ENCODE results near the gene SETBP1.

The SETBP1 gene

DNA sequence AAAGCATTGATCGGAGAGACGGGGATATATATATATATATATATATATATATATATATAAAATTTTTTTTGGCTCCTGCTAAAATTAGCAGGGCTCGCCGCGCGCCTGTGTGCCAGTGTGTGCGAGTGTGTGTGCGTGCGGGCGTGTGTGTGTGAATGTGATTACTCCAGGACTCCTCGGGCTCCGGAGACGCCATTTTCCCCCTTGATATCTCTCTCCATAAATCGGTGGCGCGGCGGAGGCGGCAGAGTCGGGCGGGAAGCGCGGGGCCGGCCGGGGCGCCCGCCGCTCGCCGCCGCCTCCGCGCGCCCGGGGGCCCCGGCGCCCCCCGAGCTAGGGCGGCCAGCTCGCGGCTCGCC, 795 bp upstream of the SETBP1 start:
- DNase-seq, result peak; percentile 32 to 34

DNA sequence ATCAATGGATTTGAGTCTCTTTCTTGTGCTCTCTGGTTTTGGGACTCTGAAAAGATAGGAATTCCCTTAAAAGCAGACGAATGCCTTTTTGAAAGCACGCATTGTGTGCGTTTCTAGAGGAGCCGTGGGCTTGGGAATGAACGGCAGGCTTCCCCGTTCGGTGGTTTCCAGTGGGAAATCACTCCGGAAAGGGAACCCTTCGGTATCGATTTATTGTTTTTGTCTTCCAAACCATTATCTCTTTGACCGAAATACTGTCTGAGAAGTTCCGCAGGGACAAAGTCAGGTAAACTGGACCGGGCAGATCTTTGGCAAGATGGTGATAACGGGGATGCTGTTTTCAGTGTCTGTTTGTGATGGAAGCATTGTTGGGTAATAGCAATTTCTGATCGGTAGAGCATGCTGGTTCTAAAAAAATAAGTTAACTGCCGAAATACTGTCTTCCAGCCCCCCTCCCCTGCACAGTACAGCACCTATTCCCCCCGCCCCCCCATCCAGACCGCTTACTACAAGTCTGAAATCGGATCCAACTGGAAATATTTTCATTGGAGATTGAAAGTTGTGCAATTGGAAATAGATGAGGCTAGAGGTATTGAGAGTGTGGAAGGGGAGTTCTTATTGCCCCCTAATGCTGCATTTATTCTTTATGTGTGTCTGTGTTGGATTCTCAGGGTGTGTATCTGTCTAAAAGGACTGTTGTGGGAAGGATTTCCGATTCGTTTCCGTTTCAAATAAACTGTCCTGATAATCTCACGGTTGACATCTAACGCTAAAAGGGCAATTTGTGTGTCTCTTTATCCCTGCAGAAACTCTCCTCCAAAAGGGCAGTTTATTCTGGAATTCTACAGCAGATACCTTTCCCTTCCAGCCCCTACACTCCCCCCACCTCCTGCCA, 635 bp downstream of the SETBP1 start:
- no peak for DNase-seq

DNA sequence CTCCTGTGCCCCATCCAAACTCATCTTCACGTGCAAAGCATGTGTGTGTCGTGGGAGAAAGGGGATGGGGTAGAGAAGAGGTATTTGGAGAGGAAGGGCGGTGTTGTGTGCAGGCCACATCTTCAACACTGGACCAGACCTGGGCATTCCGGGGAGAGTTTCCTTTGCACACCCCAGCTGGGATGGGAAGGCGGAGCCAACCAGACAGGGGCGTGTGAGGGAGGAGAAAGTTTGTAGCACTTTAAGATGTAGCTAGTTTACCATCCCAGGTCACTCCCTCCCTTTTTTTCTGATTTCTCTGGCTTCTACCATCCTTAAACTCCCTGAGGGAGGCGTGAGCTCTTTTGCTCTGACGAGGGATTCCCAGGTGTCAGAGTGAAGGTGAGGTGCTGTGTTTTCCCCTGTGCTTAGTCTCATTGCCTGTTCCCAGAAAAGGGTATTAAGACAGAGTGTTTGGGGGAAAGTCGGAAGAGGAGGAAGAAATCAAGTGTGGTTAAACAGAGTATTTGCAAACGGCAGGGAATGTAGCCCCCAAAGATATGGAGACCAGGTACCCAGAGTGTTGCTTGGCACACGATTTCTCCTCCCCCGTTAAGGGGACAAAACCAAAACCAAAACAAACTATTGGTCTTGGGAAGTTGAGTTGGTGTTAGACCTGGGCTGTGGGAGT, 1.6 kb downstream of the SETBP1 start:
- DNase-seq, result no peak

DNA sequence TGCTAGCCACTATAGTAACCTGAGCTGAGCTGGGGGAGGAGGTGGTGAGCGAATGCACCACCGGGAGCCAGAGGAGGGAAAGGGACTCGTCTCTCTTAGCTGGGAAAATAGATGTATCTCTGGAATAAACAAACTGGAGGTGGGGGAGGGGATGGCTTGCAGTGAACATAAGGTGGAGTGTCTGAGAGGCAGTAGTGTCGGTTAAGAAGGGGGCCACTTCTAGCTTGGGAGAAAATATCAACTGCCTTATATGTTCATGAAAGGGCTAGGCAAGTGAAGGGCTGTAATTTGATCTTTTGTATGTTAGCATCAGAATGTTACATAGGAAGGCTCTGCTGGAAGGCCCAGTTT, 2.2 kb downstream of the SETBP1 start:
- DNase-seq, result no peak

DNA sequence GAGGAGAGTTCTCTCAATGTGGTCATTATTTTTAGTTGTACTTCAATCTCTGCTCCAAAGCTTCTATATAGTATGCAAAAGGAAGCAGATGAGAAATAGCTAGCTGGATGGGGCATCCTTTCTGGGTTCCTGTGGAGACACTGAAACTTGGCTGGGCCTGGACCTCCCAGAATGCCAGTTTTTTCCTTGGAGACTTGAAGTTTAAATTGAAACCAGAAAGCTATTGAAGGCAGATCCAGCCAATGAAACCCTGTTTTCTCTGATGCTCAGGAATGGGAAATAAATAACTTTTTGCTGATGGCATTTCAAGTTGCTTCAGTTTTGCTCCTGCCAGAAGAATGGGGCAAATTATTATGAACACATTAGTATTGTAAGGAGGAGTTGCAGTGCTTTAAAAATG, 2.9 kb downstream of the SETBP1 start:
- no peak for DNase-seq

DNA sequence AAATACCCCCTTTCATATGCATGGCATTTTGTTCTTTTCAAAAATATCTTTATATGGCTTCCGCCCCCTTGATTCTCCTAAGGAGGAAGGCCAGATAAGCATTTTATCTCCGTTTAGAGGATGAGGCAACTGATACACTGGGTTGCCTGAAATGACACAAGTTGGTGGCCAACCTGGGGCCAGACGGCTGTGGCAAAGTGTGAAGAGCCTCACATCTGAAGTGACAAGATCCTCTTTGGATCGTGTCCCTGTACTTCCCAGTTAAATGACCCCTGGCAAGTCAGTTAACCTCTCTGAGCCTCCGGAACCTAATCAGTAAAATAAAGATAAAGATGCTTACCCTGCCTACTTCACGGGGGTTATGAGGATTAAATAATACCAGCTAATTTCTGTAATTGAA, 4.6 kb downstream of the SETBP1 start:
- no peak for DNase-seq

DNA sequence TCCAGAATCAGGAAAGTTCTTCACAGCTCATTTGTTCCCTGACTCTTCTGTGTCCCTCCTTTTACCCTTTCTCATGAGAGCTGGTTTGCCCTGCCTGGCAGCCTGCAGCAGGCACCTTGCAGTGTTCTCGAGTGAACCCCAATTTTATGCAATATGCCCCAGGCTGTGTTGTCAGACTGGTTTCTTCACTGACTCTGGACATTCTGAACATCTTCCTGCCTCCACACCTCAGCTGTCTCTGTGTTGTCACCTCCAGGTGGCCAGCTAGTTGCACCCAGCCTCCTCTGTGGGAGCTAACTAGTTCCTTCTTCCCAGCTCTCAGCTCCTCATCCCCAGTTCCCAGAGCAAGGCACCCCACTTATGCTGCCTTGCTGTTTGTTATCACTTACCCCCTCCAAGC, 5.5 kb downstream of the SETBP1 start:
- no peak for DNase-seq

DNA sequence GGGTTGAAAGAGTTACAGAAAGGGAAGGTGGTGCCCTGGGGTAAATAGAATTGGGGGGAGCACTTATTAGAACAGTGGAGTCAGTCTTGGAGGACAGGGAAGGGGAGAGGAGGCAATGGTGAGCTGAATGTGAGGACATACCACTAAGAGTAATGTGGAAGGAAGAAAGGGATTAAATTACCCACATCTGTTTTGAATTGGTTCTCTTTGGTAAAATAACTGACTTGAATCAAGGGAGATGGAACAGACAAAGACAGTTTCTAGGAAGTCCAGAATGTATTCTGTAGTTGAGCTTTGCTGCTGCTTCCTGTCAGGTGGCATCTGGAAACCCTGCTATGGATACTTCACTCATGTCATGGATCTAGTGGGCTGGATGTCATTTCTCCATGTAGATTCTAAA, 6.7 kb downstream of the SETBP1 start:
- no peak for DNase-seq

DNA sequence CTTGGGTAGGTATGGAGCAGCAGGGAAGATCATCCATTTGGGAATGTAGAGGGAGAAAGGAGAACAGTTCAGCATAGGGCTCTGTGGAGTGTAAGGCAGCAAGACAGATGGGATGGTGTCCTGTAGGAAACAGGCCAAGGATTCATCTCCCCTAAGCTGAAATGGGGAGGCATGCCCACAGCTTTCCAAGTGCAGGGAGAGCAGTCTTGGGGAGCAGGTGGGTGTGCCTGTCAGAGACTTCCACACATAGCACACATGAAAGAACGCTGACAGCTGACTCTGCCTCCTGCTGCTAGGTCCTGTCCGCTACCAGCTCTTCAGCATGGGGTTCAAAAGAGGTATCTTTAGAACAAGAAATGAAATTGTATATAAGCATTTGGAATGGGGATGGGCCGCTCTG, 9.0 kb downstream of the SETBP1 start:
- DNase-seq, result no peak

DNA sequence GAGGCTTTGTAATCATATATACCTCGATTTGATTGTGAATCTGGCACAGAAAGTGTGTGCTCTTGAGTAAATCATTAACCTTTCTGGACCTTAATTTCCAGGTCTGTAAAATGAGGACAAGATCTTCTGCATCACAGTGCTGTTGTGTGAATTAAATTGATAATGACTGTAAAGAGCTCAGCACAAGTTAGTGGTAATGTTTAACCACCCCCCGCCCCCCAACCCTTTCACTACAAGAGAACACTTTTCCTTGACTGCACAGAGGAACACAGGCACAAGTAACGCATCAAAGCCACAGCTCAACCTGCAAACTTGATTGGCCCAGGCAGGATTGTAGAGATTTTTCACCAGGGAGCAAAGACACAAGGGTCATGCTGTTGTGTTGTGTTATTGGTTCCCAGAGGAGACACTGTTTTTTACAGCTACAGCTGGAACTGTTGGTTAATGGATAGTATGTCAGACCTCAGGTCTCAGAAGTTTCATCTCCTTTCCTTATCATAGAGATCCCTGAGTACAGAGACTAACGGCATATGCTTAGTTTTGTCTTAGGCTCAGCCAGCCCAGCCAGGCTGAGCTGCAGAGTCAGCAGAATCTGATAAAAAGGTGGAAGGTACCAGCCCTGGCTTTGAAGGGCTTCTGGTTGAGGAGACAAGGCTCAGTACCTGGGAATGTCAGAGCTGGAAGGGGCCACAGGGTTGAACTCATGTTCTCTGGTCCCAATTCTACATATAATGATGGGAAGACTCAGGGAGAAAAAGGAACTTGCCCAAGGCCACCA, 10.6 kb downstream of the SETBP1 start:
- no peak for DNase-seq

DNA sequence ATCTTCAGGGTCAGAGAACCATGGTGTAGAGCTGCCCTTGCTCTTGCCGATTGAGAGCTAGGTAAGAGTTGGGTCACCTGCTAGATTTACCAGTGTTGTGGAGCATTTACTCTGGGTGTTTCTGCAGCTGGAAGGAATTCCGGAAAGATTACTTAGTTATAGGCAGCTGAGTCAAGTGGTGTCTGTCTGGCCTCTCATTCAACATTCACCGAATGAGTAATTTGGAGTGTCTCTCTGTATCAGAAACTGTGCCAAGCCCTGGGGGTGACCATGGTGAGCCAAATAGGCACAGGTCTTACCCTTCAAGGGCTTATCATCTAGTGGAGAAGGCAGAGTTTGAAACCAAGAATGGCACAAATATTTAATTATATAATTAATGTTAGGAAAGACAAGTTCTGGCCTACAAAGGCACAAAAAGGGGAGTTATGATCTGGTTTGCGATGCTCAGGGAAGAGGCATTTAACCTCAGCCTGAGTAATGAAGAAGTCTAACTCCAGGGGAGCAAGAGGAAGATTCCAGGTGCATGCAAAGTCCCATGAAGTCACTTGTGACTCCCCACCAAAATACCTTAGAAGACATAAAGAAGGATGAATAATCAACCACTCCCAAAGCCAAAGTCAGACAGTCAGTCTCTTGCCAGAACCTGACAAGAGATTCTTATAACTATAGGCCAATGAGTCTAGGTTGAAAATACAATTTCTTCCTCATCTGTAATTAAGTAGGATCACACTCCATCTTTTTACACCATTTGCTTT, 12.5 kb downstream of the SETBP1 start:
- DNase-seq, result no peak

DNA sequence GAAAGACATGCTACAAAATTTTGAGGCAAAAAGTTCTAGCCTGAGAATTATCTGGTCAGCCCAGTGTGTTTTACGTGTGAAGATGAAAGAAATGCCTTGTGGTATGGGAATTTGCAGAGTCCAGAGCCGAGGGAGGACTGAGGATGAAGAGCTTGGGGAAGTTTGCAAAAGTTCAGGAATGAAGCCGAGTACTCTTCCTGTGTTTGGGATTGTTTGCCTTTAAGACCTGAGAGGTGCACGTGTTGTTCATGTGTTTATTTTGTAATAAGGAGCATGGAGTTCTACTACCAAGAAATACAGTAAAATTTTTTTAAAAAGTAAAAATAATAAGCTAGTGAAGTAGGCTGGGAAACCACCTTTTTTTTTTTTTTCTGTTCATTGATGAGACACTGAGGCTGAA, 14.8 kb downstream of the SETBP1 start:
- DNase-seq, result no peak

DNA sequence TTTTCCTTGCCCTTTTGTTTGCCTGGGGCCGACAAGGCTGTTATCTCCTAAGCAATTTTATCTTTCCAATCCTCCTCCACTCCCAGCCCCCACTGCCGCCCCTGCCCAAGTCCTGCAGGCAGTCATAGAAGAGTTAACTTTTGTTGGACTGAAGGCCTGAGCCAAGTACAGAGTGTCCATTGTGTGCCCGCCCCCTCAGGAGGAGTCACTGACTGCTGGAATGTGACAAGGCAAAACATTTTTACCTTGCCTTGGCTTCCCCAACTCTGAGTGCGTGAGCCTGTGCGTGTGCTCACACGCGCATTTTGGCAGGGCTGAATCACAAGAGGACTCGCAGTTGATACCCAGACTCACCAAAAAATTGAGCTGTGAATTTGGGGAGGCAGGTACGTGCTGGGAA, 16.2 kb downstream of the SETBP1 start:
- no peak for DNase-seq

DNA sequence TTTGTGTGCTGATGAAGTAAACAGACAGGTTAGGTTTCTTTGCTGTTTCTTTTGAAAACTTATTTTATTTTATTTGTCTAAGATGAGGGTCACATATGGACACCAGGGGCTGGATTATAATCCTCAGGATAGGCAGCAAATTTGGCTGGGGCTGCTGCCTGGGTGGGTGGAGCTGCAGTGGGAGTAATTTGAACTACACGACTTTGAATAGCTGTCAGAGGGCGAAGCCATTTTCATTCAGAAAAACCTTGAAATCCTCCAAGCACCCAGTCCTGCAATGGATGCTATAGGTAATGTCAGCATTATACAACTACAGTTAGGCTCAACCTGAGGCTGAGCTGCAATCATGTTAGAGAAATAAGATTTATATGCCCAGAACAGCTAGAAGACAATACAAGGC, 16.6 kb downstream of the SETBP1 start:
- no peak for DNase-seq

DNA sequence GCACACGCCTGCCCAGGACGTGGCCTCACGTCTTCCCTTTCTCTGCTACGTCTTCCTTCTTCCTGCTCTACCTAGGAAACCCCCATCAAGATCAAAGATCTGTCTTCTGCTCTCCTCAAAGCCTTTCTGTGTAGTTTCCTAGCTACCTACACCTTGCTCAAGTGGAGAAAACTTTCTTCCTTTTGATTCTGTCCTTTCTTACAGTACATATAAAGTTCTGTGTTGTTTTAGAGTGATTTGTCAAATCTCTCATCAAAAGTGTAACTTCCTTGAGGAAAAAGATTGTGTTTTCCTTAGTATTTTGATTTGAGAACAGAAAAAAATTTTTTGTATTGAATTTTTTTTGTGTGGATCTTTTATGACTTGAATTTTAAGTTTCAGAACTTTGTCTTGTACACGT, 17.8 kb downstream of the SETBP1 start:
- no peak for DNase-seq

DNA sequence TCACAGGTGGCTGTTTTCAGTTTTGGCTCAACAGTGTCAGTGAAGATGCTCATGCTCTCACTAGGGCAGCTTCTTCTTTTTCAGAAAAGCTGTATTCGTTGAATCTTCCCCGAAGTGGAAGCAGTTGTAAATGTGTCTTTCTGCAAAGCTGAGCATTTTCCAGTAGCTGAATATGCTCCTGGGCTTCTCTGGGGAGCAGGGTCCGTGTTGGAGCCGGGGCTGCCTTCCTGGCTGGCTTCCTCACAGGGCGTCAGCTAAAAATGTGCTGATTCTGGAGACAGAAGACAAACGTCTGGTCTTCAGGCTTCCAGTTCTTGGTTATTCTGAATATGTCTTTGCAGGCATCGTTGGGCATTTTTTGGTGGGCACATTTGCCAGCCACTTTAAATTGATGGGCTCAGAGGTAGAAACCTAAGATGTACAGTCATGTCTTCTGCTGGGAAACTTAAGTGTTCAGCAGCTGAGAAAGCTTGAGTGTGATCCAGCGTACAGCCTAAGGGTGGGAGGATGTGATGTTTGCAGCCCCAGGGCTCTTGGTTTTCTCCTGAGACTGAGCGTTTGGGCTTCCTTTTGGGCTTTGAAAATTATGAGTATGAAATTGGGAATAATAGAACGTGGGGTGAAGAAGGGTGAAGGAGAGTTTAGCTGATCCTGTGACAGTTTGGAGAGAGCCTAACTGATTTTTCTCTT, 19.0 kb downstream of the SETBP1 start:
- no peak for DNase-seq

DNA sequence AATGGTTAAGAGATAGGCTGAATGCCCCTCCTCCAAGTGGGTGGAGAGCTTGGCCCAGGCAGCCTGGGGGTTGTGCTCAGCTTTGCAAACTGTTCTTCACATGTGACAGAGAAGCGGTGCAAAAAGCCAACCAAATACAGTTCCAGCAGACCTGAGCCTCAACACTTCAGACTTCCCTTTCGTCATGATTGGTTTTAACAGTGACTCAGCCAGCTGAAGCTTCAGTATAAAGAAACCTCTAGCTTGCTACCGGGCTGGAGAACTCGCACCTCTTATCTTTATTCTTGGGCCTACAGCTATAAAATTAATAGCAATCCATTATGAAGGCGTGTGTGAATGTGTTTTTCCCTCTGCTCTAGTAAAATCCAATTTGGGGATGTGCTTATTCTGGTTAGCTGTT, 20.0 kb downstream of the SETBP1 start:
- peak; percentile 37 to 55 for DNase-seq

DNA sequence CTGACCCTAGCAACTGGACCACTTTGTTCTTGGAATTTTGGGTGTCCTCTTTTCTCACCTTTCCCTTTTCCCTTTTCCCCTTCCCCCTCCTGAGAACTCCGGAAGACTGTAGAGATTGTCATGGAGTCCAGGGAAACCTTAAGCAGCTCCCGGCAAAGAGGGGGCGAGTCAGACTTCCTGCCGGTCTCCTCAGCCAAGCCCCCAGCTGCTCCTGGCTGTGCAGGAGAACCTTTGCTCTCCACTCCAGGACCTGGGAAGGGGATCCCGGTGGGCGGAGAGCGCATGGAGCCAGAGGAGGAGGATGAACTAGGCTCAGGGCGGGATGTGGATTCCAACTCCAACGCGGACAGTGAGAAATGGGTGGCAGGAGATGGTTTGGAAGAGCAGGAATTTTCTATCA, 20.5 kb downstream of the SETBP1 start:
- DNase-seq, result no peak

DNA sequence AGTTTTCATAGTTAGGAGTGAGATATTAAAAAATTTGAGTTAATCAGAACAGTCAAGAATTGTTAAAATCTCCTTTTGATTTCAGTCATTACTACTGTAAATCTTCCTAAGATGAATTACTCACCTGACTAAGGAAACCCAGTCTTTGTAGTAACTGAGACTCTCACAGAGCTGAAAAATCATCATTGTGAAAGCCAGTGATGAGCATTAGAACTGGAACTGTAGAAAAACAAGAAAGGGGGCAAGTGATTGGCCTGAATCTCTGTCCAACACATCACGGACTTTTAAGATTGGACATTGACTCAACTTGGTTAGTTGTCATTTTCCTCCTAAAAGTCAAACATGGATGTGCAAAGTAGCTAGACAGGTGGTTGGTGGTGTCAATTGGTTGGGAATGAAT, 21.9 kb downstream of the SETBP1 start:
- no peak for DNase-seq

DNA sequence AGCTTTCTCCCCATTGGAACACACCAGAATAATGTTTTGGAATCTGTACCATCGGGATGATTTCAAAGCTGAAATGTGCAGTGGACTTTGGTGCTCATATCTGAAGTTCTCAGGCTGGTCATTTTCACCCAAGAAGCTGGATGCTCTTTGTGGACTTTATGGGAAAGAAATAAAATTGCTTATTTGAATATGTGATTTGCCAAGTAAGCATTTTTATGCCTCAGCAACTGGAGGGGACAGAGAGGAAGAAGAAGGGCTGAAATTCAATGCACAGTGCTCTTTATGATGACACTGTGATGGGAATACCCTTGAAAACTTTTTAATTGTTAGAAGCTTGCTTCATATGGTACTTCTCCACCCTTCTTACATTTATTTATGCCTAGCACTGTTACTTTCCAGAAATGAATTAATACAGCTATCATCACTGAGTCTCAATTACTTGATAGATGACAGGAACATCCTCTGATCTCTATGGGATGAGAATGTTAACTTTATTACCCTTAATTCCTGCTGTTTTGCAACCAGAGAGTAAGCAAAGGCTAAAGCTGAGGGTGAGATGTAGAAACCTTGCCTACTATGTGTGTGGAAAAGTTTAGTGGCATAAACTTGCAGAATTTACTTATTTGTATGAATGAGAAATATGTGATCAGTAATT, 23.6 kb downstream of the SETBP1 start:
- no peak for DNase-seq

DNA sequence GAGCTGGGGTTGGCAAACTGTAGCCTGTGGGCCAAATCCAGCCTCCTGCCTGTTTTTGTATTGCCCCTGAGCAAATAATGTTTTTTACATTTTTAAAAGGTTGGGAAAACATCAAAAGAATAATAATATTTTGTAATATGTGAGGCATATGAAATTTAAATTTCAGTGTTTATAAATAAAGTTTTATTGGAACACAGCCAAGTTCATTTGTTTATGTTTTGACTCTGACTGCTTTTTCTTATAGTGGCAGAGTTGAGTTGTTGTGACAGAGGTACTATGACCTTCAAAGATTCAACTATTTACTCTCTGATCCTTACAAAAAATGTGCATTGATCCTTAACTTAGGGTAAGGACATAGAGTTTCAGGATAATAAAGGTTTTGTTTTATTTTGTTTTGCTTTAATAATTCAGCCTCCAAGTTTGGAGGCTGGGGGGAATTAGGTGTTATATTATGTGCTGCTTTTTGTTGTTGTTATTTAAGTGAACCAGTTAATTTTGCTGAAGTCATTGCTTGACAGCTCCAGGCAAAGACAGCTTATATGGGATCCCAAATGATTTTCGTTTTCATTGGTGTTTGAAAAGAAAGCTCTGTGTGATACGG, 24.5 kb downstream of the SETBP1 start:
- no peak for DNase-seq
